IMR-90 (cell line): ENCODE measurements around the gene SLC5A2. TPM values are rescaled to one million over a fixed set of nuclear protein-coding genes. Genes with fewer than 3 reads are reported as not detected.

Experiments used
- ATAC-seq: fragments of 200-7000 bp; cut with Tn5 transposase; 2 replicates; pipeline ENCODE4 v1.9.1; 2020; ENCODE audit warnings: low read depth, mild to moderate bottlenecking, moderate library complexity
- BruUV-seq: library from RNA; stranded (reverse); fragments of 400-500 nt; replicated peaks from 2 replicates; lab custom pipeline; 2021; lab: Mats Ljungman, UMichigan
- CTCF ChIA-PET: fragments of 300-600 bp; formaldehyde crosslinking; extraction: SDS; loops from one replicate; lab custom pipeline; 2021; ENCODE audit warnings: antibody characterized with exemption; lab: Yijun Ruan, JAX
- POLR2A ChIA-PET: fragments of 300-600 bp; sonication (Branson Sonifier 250); formaldehyde crosslinking; loops from one replicate; lab custom pipeline; 2022; ENCODE audit warnings: antibody characterized with exemption; ENCODE audit not compliant: unreplicated experiment; lab: Charles Lee
- DNase-seq: peaks from one replicate; pipeline ENCODE4 v3.0.0; 2013
- H2AFZ ChIP-seq: replicated peaks from 2 replicates; pipeline ENCODE3; 2013; ENCODE audit warnings: low read length, mild to moderate bottlenecking; ENCODE audit not compliant: poor library complexity
- H2AK5ac ChIP-seq: 2 replicates; pipeline ENCODE4 v1.6.1; 2013; ENCODE audit warnings: low read depth, low read length, inconsistent platforms
- H2AK9ac ChIP-seq: replicated peaks from 2 replicates; pipeline ENCODE3; 2013; ENCODE audit warnings: mild to moderate bottlenecking, low read depth, low read length, moderate library complexity; ENCODE audit not compliant: poor library complexity
- H2BK120ac ChIP-seq: 2 replicates; pipeline ENCODE4 v1.6.1; 2013; ENCODE audit warnings: low read depth, low read length, inconsistent platforms
- H2BK15ac ChIP-seq: 3 replicates; pipeline ENCODE4 v1.6.1; 2013; ENCODE audit warnings: low read depth, low read length, inconsistent platforms
- H2BK20ac ChIP-seq: 2 replicates; pipeline ENCODE4 v1.6.1; 2013; ENCODE audit warnings: low read depth, mild to moderate bottlenecking, inconsistent platforms, low read length, moderate library complexity
- H2BK5ac ChIP-seq: 2 replicates; pipeline ENCODE4 v1.6.1; 2013; ENCODE audit warnings: mild to moderate bottlenecking, low read depth, low read length, inconsistent platforms; ENCODE audit not compliant: poor library complexity, severe bottlenecking
- H3K14ac ChIP-seq: replicated peaks from 2 replicates; pipeline ENCODE4 v1.6.1; 2013; ENCODE audit warnings: low read depth, low read length, inconsistent platforms
- H3K18ac ChIP-seq: 2 replicates; pipeline ENCODE4 v1.6.1; 2013; ENCODE audit warnings: low read depth, low read length, control low read depth
- H3K23ac ChIP-seq: 2 replicates; pipeline ENCODE4 v1.6.1; 2013; ENCODE audit warnings: low read depth, low read length, inconsistent platforms
- H3K27ac ChIP-seq: 2 replicates; pipeline ENCODE4 v1.5.1; 2013; ENCODE audit warnings: mild to moderate bottlenecking, control low read depth, low read length; ENCODE audit not compliant: insufficient read depth
- H3K27me3 ChIP-seq: 2 replicates; pipeline ENCODE4 v1.6.1; 2013; ENCODE audit warnings: low read length; ENCODE audit not compliant: control insufficient read depth, insufficient read depth
- H3K36me3 ChIP-seq: 2 replicates; pipeline ENCODE4 v1.6.1; 2013; ENCODE audit warnings: low read length, mixed read lengths; ENCODE audit not compliant: control insufficient read depth, insufficient read depth
- H3K4ac ChIP-seq: 2 replicates; pipeline ENCODE4 v1.6.1; 2013; ENCODE audit warnings: low read depth, low read length, inconsistent platforms
- H3K4me1 ChIP-seq: 2 replicates; pipeline ENCODE4 v1.6.1; 2013; ENCODE audit warnings: low read length, mixed read lengths; ENCODE audit not compliant: control insufficient read depth, insufficient read depth
- H3K4me2 ChIP-seq: 2 replicates; pipeline ENCODE4 v1.6.1; 2013; ENCODE audit warnings: low read depth, mild to moderate bottlenecking, control low read depth, low read length, moderate library complexity
- H3K4me3 ChIP-seq: 2 replicates; pipeline ENCODE4 v1.5.1; 2013; ENCODE audit warnings: low read depth, mild to moderate bottlenecking, control low read depth, low read length, moderate library complexity; ENCODE audit not compliant: insufficient read depth
- H3K56ac ChIP-seq: 2 replicates; pipeline ENCODE4 v1.6.1; 2013; ENCODE audit warnings: low read length, inconsistent platforms; ENCODE audit not compliant: insufficient read depth; ENCODE audit errors: extremely low read depth
- H3K79me1 ChIP-seq, 2 experiments: 2 replicates each; pipeline ENCODE4 v1.6.1; 2013; ENCODE audit warnings: low read length in 2 of 2, inconsistent platforms in 1 of 2, low read depth in 1 of 2
- H3K9ac ChIP-seq: 2 replicates; pipeline ENCODE4 v1.6.1; 2013; ENCODE audit warnings: low read depth, low read length, control low read depth
- H3K9me1 ChIP-seq: 2 replicates; pipeline ENCODE4 v1.6.1; 2013; ENCODE audit warnings: low read length, inconsistent platforms; ENCODE audit not compliant: insufficient read depth
- H3K9me3 ChIP-seq: 2 replicates; pipeline ENCODE4 v1.6.1; 2013; ENCODE audit warnings: low read length; ENCODE audit not compliant: control insufficient read depth, insufficient read depth
- H4K20me1 ChIP-seq: 2 replicates; pipeline ENCODE4 v1.6.1; 2013; ENCODE audit warnings: low read length, inconsistent platforms; ENCODE audit not compliant: insufficient read depth
- H4K5ac ChIP-seq: 2 replicates; pipeline ENCODE4 v1.6.1; 2013; ENCODE audit warnings: mild to moderate bottlenecking, low read depth, low read length, control low read depth
- H4K8ac ChIP-seq, 2 experiments: 2 replicates each; pipeline ENCODE4 v1.6.1; 2013; ENCODE audit warnings: low read depth in 2 of 2, low read length in 2 of 2, control low read depth in 1 of 2, inconsistent platforms in 1 of 2
- H4K91ac ChIP-seq: 2 replicates; pipeline ENCODE4 v1.6.1; 2013; ENCODE audit warnings: low read depth, low read length, inconsistent platforms; ENCODE audit not compliant: insufficient read depth
- CEBPB ChIP-seq: IDR thresholded peaks from 2 replicates; pipeline ENCODE4 v1.6.1; 2012; ENCODE audit warnings: low read depth, low read length, improper control_type of control experiment
- MAZ ChIP-seq: IDR thresholded peaks from 2 replicates; pipeline ENCODE4 v1.6.1; 2012; ENCODE audit warnings: low read depth, mild to moderate bottlenecking, low read length, improper control_type of control experiment, moderate library complexity, borderline replicate concordance
- NFE2L2 ChIP-seq: fragments of 150-350 bp; IDR thresholded peaks from 2 replicates; pipeline ENCODE4 v1.6.1; 2016; ENCODE audit warnings: low read depth, mild to moderate bottlenecking, low read length
- SMC3 ChIP-seq: fragments of 150-350 bp; IDR thresholded peaks from 2 replicates; pipeline ENCODE4 v1.6.1; 2016; ENCODE audit warnings: low read depth, mild to moderate bottlenecking, antibody characterized with exemption, low read length, moderate library complexity
- WGBS, 2 experiments: methylation state at CpG; one replicate each; pipeline versions ENCODE4 v1.1.5 to v1.1.7; 2013; ENCODE audit warnings: missing lambda C conversion rate in 2 of 2; ENCODE audit not compliant: insufficient read length in 1 of 2; ENCODE audit errors: extremely low coverage in 2 of 2; 5-methylcytosine and 5-hydroxymethylcytosine counted together
- dilution Hi-C: fragments of 300-500 bp; cut with HindIII; formaldehyde crosslinking; loops from one replicate; pipeline ENCODE4 v1.14.3; 2018; ENCODE audit warnings: low sequenced_read_pairs; ENCODE audit not compliant: unreplicated experiment
- in situ Hi-C: fragments of 300-500 bp; cut with MboI; formaldehyde crosslinking; loops from 3 replicates; pipeline ENCODE4 v1.14.3; 2019; ENCODE audit warnings: low sequenced_read_pairs, inconsistent platforms, mixed read lengths
- intact Hi-C: fragments of 100-400 bp; cut with micrococcal nuclease; formaldehyde crosslinking; loops from 2 replicates; pipeline ENCODE4 v1.10.0; 2022
- polyA plus RNA-seq, 3 experiments: library from polyadenylated mRNA; depleted of rRNA; stranded (reverse); fragments of >200 nt; gene quantifications; 2 replicates each; pipeline ENCODE4 v1.2.3, GENCODE V29; 2012; ENCODE audit warnings: low replicate concordance in 1 of 3
- total RNA-seq: library from RNA; depleted of rRNA; stranded (reverse); fragments of >200 nt; gene quantifications from 2 replicates; pipeline ENCODE4 v1.2.3, GENCODE V29; 2012

Gene SLC5A2
- total and polyA plus RNA-seq, 2 of the 4 experiments (the other 2 are of a cell fraction), result not detected

DNA sequence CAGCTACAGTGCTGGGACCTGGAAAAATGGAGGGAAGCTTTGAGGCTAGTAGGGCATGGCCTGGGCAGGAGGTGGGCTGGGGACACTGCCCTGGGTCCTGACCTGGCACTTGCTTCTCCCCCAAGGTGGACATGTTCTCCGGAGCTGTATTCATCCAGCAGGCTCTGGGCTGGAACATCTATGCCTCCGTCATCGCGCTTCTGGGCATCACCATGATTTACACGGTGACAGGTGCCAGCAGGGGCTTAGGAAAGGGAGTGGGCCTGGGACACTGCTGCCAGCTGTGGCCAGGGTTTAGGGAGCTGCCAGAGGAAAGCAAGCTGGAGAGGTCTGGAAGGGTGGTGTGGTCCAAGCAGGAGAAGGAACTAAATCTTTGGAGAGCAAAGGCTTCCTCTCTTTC, 3.1 kb downstream of the SLC5A2 start:
- no peaks in the 10 kb centered on the region for H3K79me1 ChIP-seq
- no peak overlapping the region for H3K23ac ChIP-seq
- H2BK20ac ChIP-seq, result no peak overlapping the region
- dilution Hi-C loops, result no loop called here
- no peak for ATAC-seq
- H2BK15ac ChIP-seq, result no peak overlapping the region
- no peak overlapping the region for H3K27ac ChIP-seq
- no peak overlapping the region for H3K14ac ChIP-seq
- no peaks in the 10 kb centered on the region for H3K9me3 ChIP-seq
- ChIA-PET CTCF (no interaction called here), POLR2A (no interaction called here)
- H4K91ac ChIP-seq, result no peak overlapping the region
- peaks cover 6% of the 10 kb centered on the region; the same call in 1 of the 2 replicates for H3K4me1 ChIP-seq
- H3K9ac ChIP-seq, result no peak overlapping the region
- no TSS peak for BruUV-seq
- DNase-seq, result no peak
- H4K20me1 ChIP-seq, result peaks cover 3% of the 10 kb centered on the region; the same call in 1 of the 2 replicates
- no peak overlapping the region for H2AFZ ChIP-seq
- H3K18ac ChIP-seq, result no peak overlapping the region
- peaks cover 11% of the 10 kb centered on the region; the same call in 1 of the 2 replicates for H3K36me3 ChIP-seq
- no peak overlapping the region for H3K4ac ChIP-seq
- H2BK5ac ChIP-seq, result no peak overlapping the region
- in situ Hi-C loops, result no loop called here
- H2AK5ac ChIP-seq, result no peak overlapping the region
- H3K9me1 ChIP-seq, result no peaks in the 10 kb centered on the region; the same call in 1 of the 2 replicates
- H4K8ac ChIP-seq, result no peak overlapping the region
- WGBS, 2 experiments, result no CpG with 5 or more reads among the region's 5 CpGs
- no peak overlapping the region for H4K5ac ChIP-seq
- H2BK120ac ChIP-seq, result no peak overlapping the region
- intact Hi-C loops, result no loop called here
- no peak overlapping the region for H3K4me2 ChIP-seq
- TF ChIP-seq NFE2L2, result no peak
- TF ChIP-seq MAZ, result no peak
- no peak for TF ChIP-seq CEBPB
- TF ChIP-seq SMC3, result no peak
- H3K4me3 ChIP-seq, result no peak overlapping the region
- no peak overlapping the region for H3K56ac ChIP-seq
- H2AK9ac ChIP-seq, result no peak overlapping the region
- H3K27me3 ChIP-seq, result peaks cover 7% of the 10 kb centered on the region; the same call in 1 of the 2 replicates
